BLaER1 (cell line): Measurements from ENCODE around the gene HMX3.

Source experiments
- H3K27ac ChIP-seq: shearing (Covaris generic); formaldehyde crosslinking; 2 replicates; pipeline ENCODE4 v1.8.1; 2022
- H3K27me3 ChIP-seq: shearing (Covaris generic); formaldehyde crosslinking; 2 replicates; pipeline ENCODE4 v1.8.1; 2022
- H3K36me3 ChIP-seq: shearing (Covaris generic); formaldehyde crosslinking; 2 replicates; pipeline ENCODE4 v1.8.1; 2022
- H3K4me1 ChIP-seq: shearing (Covaris generic); formaldehyde crosslinking; 2 replicates; pipeline ENCODE4 v1.8.1; 2022
- H3K4me2 ChIP-seq: shearing (Covaris generic); formaldehyde crosslinking; 2 replicates; pipeline ENCODE4 v1.8.1; 2022
- H3K4me3 ChIP-seq: shearing (Covaris generic); formaldehyde crosslinking; 2 replicates; pipeline ENCODE4 v1.8.1; 2022
- H3K9ac ChIP-seq: shearing (Covaris generic); formaldehyde crosslinking; 2 replicates; pipeline ENCODE4 v1.8.1; 2022
- H3K9me3 ChIP-seq: shearing (Covaris generic); formaldehyde crosslinking; 2 replicates; pipeline ENCODE4 v1.8.1; 2022
- H4K20me1 ChIP-seq: shearing (Covaris generic); formaldehyde crosslinking; 2 replicates; pipeline ENCODE4 v1.8.1; 2022
- Cebpa-rat ChIP-seq: shearing (Covaris generic); IDR thresholded peaks from 2 replicates; pipeline ENCODE4 v1.8.1; 2022

Gene HMX3

DNA sequence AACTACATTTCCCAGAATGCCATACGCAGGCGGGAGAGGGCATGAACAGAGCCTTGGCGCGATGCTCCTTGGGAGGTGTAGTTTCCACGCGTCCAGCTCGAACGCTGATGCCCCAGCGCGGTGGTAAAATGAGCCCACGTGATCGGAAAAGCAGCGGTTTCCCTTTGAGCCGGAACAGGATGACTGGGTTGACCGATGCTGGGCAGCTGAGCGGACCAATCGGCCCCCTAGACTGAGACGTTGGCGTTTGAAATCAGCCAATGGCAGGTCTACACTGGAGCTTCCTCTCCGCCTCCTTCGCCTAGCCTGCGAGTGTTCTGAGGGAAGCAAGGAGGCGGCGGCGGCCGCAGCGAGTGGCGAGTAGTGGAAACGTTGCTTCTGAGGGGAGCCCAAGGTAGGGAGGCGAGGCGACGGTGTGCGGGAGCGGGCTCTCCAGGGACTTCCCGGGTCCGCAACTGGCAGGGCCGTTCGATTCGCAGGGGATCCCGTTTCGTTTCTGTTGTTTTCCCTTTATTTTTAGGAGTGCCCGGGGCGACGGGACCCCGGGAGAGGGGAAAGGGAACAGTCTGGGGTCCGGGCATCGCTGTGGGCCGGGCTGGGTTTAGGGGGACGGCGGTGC lies 18.4 kb downstream of the HMX3 start, which contains the start of gene BUB3:
TSS of gene BUB3 (plus strand) at position 311 of the 619 bp plus-strand sequence. CDS start 516 bp downstream, outside the sequence.
- Histone ChIP-seq H3K36me3 (peaks cover 42% of the 10 kb centered on the region), H3K4me1 (peaks cover 69% of the 10 kb centered on the region), H3K4me2 (peak within 1 kb of the TSS; percentile 90), H3K4me3 (peak within 1 kb of the TSS; percentile 93), H3K9ac (peak within 1 kb of the TSS; percentile 96), H3K9me3 (peaks cover 6% of the 10 kb centered on the region; the same call in 1 of the 2 replicates), H4K20me1 (peaks cover 77% of the 10 kb centered on the region), H3K27ac (peak within 1 kb of the TSS; percentile 98), H3K27me3 (peaks cover 46% of the 10 kb centered on the region)
- TF ChIP-seq Cebpa-rat = no peak

GRCh38 chr10:123154711-123155505 lies 19.1 kb downstream of the HMX3 start:
- Histone ChIP-seq H3K4me1 (peaks cover 69% of the 10 kb centered on the region), H3K4me2 (peak overlapping the region; percentile 90), H3K4me3 (peak overlapping the region; percentile 93), H4K20me1 (peaks cover 77% of the 10 kb centered on the region), H3K9me3 (0 out of 2 replicates have a peak, but pooled peaks cover 2% of the 10 kb centered on the region), H3K36me3 (peaks cover 48% of the 10 kb centered on the region), H3K27ac (peak overlapping the region; percentile 98), H3K27me3 (peaks cover 39% of the 10 kb centered on the region), H3K9ac (peak overlapping the region; percentile 96)
- TF ChIP-seq Cebpa-rat = no peak

GRCh38 chr10:123156078-123156477 lies 20.3 kb downstream of the HMX3 start:
- TF ChIP-seq Cebpa-rat = no peak
- Histone ChIP-seq H3K9ac (peak overlapping the region; percentile 96), H3K4me2 (peak overlapping the region; percentile 90)

GRCh38 chr10:123157210-123157609 lies 21.4 kb downstream of the HMX3 start:
- no peak for TF ChIP-seq Cebpa-rat
- peak overlapping the region; percentile 12; the same call in 1 of the 2 replicates for H3K27ac ChIP-seq
- H3K4me2 ChIP-seq = peak overlapping the region; percentile 90
- H3K4me3 ChIP-seq = peak overlapping the region; percentile 93
- no peaks in the 10 kb centered on the region for H3K9me3 ChIP-seq
- peaks cover 72% of the 10 kb centered on the region for H3K4me1 ChIP-seq
- peaks cover 69% of the 10 kb centered on the region for H3K36me3 ChIP-seq
- peaks cover 16% of the 10 kb centered on the region for H3K27me3 ChIP-seq
- peak overlapping the region; percentile 96; the same call in 1 of the 2 replicates for H3K9ac ChIP-seq
- H4K20me1 ChIP-seq = peaks cover 79% of the 10 kb centered on the region

More at GRCh38 chr10:123156078-123156477, 20.3 kb downstream of the HMX3 start:
- Histone ChIP-seq H3K36me3 (peaks cover 59% of the 10 kb centered on the region), H3K27ac (peak overlapping the region; percentile 98), H4K20me1 (peaks cover 77% of the 10 kb centered on the region), H3K4me3 (peak overlapping the region; percentile 93), H3K27me3 (peaks cover 27% of the 10 kb centered on the region), H3K4me1 (peaks cover 69% of the 10 kb centered on the region), H3K9me3 (no peaks in the 10 kb centered on the region)

- H3K36me3 ChIP-seq = peaks cover 84% of the 10 kb centered on the region
- H3K9ac ChIP-seq = peak overlapping the region; percentile 96; the same call in 1 of the 2 replicates
- no peaks in the 10 kb centered on the region for H3K9me3 ChIP-seq
- peak overlapping the region; percentile 93 for H3K4me3 ChIP-seq
- H4K20me1 ChIP-seq = peaks cover 94% of the 10 kb centered on the region
- TF ChIP-seq Cebpa-rat = no peak
- H3K4me1 ChIP-seq = peaks cover 83% of the 10 kb centered on the region
- H3K4me2 ChIP-seq = peak overlapping the region; percentile 90
- 0 out of 2 replicates have a peak overlapping the region, but pooled peaks have one; percentile 23 for H3K27ac ChIP-seq
- H3K27me3 ChIP-seq = peaks cover under 1% of the 10 kb centered on the region; the same call in 1 of the 2 replicates
Observed at GRCh38 chr10:123158682-123159081, 22.9 kb downstream of the HMX3 start.

DNA sequence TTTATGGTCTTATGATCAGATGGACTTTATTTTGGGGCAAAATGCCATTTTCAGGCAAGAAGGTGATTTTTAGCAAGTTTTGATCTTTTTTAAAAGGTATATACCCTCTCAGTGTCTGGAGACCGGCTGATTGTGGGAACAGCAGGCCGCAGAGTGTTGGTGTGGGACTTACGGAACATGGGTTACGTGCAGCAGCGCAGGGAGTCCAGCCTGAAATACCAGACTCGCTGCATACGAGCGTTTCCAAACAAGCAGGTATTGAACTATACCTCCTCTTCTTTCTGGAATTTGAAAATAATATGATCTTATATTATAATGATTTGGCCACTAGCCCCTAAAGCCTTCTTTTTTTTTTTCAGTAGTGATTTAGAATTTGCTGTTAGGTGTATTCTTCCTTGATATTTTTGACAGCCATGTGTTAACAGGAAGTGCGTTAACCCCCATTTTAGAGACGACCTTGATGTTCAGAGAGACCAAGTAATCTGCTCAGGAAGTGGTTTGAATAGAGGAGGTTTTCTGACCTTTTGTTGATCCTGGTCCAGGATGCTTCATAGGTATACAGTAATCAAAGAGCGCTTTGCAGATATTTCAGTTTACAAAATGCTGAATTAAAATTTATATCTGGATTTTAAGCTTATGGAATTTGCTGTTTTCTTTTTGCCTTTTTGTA lies 24.7 kb downstream of the HMX3 start:
- TF ChIP-seq Cebpa-rat = no peak
- H3K4me1 ChIP-seq = peaks cover 97% of the 10 kb centered on the region
- no peak overlapping the region for H3K9ac ChIP-seq
- peak overlapping the region; percentile 90 for H3K4me2 ChIP-seq
- H3K9me3 ChIP-seq = no peaks in the 10 kb centered on the region
- H3K36me3 ChIP-seq = peaks cover 95% of the 10 kb centered on the region
- H3K27me3 ChIP-seq = no peaks in the 10 kb centered on the region
- no peak overlapping the region for H3K27ac ChIP-seq
- H4K20me1 ChIP-seq = peaks cover 100% of the 10 kb centered on the region
- H3K4me3 ChIP-seq = peak overlapping the region; percentile 27; the same call in 1 of the 2 replicates

GRCh38 chr10:123164319-123164718 lies 28.5 kb downstream of the HMX3 start:
- Histone ChIP-seq H3K4me3 (no peak overlapping the region), H4K20me1 (peaks cover 100% of the 10 kb centered on the region), H3K4me2 (peak overlapping the region; percentile 32; the same call in 1 of the 2 replicates), H3K4me1 (peaks cover 58% of the 10 kb centered on the region), H3K27me3 (no peaks in the 10 kb centered on the region; the same call in 1 of the 2 replicates), H3K36me3 (peaks cover 96% of the 10 kb centered on the region), H3K27ac (peak overlapping the region; percentile 27; the same call in 1 of the 2 replicates), H3K9me3 (no peaks in the 10 kb centered on the region), H3K9ac (no peak overlapping the region)
- TF ChIP-seq Cebpa-rat = no peak

DNA sequence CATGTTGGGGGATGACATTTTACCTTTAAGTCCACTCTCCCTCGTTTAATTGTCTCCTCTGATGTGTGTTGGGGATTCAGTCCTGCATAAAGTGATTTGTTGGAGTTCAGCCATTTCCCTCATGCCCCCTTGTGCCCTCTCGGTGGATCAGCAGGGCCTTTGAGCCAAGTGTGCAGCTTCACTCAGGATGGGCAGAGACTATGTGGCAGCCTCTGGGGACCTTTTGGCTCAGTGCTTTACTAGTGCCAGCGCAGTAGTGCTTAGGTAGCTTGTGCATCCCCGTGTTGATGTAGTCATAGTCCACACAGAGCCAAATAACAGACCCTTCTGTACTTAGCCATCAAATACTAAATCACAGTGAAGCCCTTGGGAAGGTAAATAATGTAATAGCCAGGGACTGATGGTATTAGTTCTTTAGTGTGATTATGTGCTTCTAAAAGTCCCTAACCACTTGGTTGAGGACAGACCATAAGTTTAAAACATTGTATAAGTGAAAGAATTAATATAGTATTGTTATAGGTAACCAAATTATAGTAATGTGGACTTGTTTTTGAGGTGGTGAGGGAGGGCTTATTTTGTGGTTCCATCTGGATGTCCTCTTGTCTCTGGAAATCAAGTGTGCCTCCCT lies 29.8 kb downstream of the HMX3 start:
- H3K9ac ChIP-seq = no peak overlapping the region
- no peaks in the 10 kb centered on the region; the same call in 1 of the 2 replicates for H3K27me3 ChIP-seq
- H3K27ac ChIP-seq = no peak overlapping the region
- peaks cover 97% of the 10 kb centered on the region for H3K36me3 ChIP-seq
- H3K9me3 ChIP-seq = no peaks in the 10 kb centered on the region
- H3K4me3 ChIP-seq = no peak overlapping the region
- no peak for TF ChIP-seq Cebpa-rat
- H3K4me2 ChIP-seq = no peak overlapping the region
- peaks cover 46% of the 10 kb centered on the region for H3K4me1 ChIP-seq
- H4K20me1 ChIP-seq = peaks cover 98% of the 10 kb centered on the region

DNA sequence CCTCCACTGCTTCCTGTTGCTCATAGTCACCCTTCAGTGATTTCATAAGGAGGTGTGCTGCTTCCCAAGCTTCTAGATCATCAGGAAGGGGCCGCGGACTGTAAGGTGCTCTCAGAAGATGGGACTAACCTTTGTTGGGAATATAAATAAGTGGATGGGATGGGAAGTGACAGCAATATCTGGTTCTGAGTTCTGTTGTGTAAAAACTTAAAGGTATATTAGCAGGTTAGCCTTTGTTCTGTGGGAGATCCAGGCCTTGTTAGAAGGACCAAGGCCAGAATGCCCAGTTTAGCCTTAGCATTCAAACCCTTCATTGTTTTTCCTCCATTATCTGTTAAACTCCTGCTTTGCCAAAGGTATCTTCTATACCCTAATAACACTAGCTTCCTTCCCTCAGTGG lies 30.8 kb downstream of the HMX3 start:
- no peak for TF ChIP-seq Cebpa-rat
- peaks cover 96% of the 10 kb centered on the region for H4K20me1 ChIP-seq
- H3K27me3 ChIP-seq = no peaks in the 10 kb centered on the region; the same call in 1 of the 2 replicates
- H3K9ac ChIP-seq = no peak overlapping the region
- peaks cover 98% of the 10 kb centered on the region for H3K36me3 ChIP-seq
- no peaks in the 10 kb centered on the region for H3K9me3 ChIP-seq
- no peak overlapping the region for H3K4me2 ChIP-seq
- H3K27ac ChIP-seq = no peak overlapping the region
- H3K4me3 ChIP-seq = no peak overlapping the region
- H3K4me1 ChIP-seq = peaks cover 38% of the 10 kb centered on the region
